Smooth muscle cell (in vitro differentiated cells): ENCODE results near the gene ZFP36. TPM values are rescaled to one million over a fixed set of nuclear protein-coding genes. Genes with fewer than 3 reads are reported as not detected.

ENCODE experiments used
- DNase-seq: peaks from one replicate; lab custom pipeline; 2025; ENCODE audit not compliant: unreplicated experiment; lab: John Stamatoyannopoulos, UW
- H2AFZ ChIP-seq: fragments of 200-600 bp; sonication (generic); 2 replicates; pipeline ENCODE4 v1.6.0; 2016; ENCODE audit warnings: antibody characterized with exemption, low read depth, mild to moderate bottlenecking
- H3F3A ChIP-seq: fragments of 200-600 bp; sonication (generic); 2 replicates; pipeline ENCODE4 v1.6.0; 2017; ENCODE audit warnings: antibody characterized with exemption, low read depth
- H3K27ac ChIP-seq: fragments of 200-600 bp; sonication (generic); 2 replicates; pipeline ENCODE4 v1.5.1; 2016; ENCODE audit warnings: low read depth, mild to moderate bottlenecking
- H3K27me3 ChIP-seq: fragments of 200-600 bp; sonication (generic); 2 replicates; pipeline ENCODE4 v1.6.1; 2016; ENCODE audit warnings: low read depth, mild to moderate bottlenecking
- H3K36me3 ChIP-seq: fragments of 200-600 bp; sonication (generic); 2 replicates; pipeline ENCODE4 v1.5.1; 2016; ENCODE audit warnings: low read depth
- H3K4me1 ChIP-seq: fragments of 200-600 bp; sonication (generic); 2 replicates; pipeline ENCODE4 v1.5.1; 2016; ENCODE audit warnings: low read depth
- H3K4me2 ChIP-seq: fragments of 200-600 bp; sonication (generic); 2 replicates; pipeline ENCODE4 v1.6.0; 2016; ENCODE audit warnings: mild to moderate bottlenecking
- H3K4me3 ChIP-seq: fragments of 200-600 bp; sonication (generic); 2 replicates; pipeline ENCODE4 v1.5.1; 2016; ENCODE audit warnings: mild to moderate bottlenecking
- H3K79me2 ChIP-seq: fragments of 200-600 bp; sonication (generic); 2 replicates; pipeline ENCODE4 v1.6.0; 2016; ENCODE audit warnings: low read depth, mild to moderate bottlenecking
- H3K9ac ChIP-seq: fragments of 200-600 bp; sonication (generic); 2 replicates; pipeline ENCODE4 v1.6.0; 2016; ENCODE audit warnings: low read depth
- H3K9me3 ChIP-seq: fragments of 200-600 bp; sonication (generic); replicated peaks from 2 replicates; pipeline ENCODE4 v1.5.1; 2016; ENCODE audit warnings: low read depth
- H4K20me1 ChIP-seq: fragments of 200-600 bp; sonication (generic); 2 replicates; pipeline ENCODE4 v1.6.0; 2016; ENCODE audit warnings: low read depth
- CTCF ChIP-seq: fragments of 200-600 bp; sonication (generic); IDR thresholded peaks from 2 replicates; pipeline ENCODE4 v1.5.1; 2017; ENCODE audit warnings: borderline replicate concordance, mild to moderate bottlenecking, antibody characterized with exemption; ENCODE audit not compliant: insufficient read depth, poor library complexity, severe bottlenecking
- WGBS: methylation state at CpG from one replicate; pipeline ENCODE4 v1.1.7; 2016; ENCODE audit warnings: low lambda C conversion rate; 5-methylcytosine and 5-hydroxymethylcytosine counted together
- polyA plus RNA-seq: library from polyadenylated mRNA; unstranded; fragments of >200 nt; fragmentation: Nextera tagmentation; extraction: Ambion mirVana; gene quantifications from 2 replicates; pipeline ENCODE4 v1.2.1, GENCODE V29; 2016
- total RNA-seq: library from RNA; depleted of rRNA; stranded (reverse); fragments of >200 nt; gene quantifications from 2 replicates; pipeline ENCODE4 v1.2.3, GENCODE V29; 2014

The ZFP36 gene
- total and polyA plus RNA-seq, 2 experiments from 2014 or later, result 44.7 to 281 TPM

- TF ChIP-seq CTCF, result no peak
- Histone ChIP-seq H3F3A (peaks cover 13% of the 10 kb centered on the region), H3K9ac (no peak overlapping the region), H4K20me1 (no peaks in the 10 kb centered on the region), H2AFZ (no peak overlapping the region), H3K79me2 (peaks cover 2% of the 10 kb centered on the region), H3K9me3 (no peaks in the 10 kb centered on the region), H3K4me1 (peaks cover 3% of the 10 kb centered on the region), H3K4me2 (no peak overlapping the region), H3K27me3 (no peaks in the 10 kb centered on the region), H3K27ac (no peak overlapping the region), H3K36me3 (peaks cover 3% of the 10 kb centered on the region), H3K4me3 (no peak overlapping the region)
- WGBS, result 85% methylated on average over 9 of the region's 9 CpGs
- no peak for DNase-seq
These were observed 21.6 kb upstream of the ZFP36 start for GRCh38 chr19:39384839-39385568.

- Histone ChIP-seq H3K27me3 (no peaks in the 10 kb centered on the region), H3K36me3 (peaks cover 3% of the 10 kb centered on the region), H3K27ac (no peak overlapping the region), H3K4me3 (no peak overlapping the region), H4K20me1 (no peaks in the 10 kb centered on the region), H3K4me1 (peaks cover 6% of the 10 kb centered on the region), H3F3A (peaks cover 13% of the 10 kb centered on the region), H2AFZ (no peak overlapping the region), H3K4me2 (no peak overlapping the region), H3K9me3 (no peaks in the 10 kb centered on the region), H3K9ac (no peak overlapping the region), H3K79me2 (peaks cover 7% of the 10 kb centered on the region)
- TF ChIP-seq CTCF, result no peak
- DNase-seq, result no peak
- WGBS, result 95% methylated on average over 20 of the region's 20 CpGs
These were observed 20.8 kb upstream of the ZFP36 start for GRCh38 chr19:39385629-39386411.

- DNase-seq, result no peak
- Histone ChIP-seq H3K27ac (no peak overlapping the region), H3K9ac (no peak overlapping the region), H2AFZ (no peak overlapping the region), H3K4me1 (peaks cover 6% of the 10 kb centered on the region), H3K36me3 (peaks cover 3% of the 10 kb centered on the region), H3F3A (peaks cover 13% of the 10 kb centered on the region), H3K4me2 (no peak overlapping the region), H3K4me3 (no peak overlapping the region), H4K20me1 (no peaks in the 10 kb centered on the region), H3K79me2 (peaks cover 9% of the 10 kb centered on the region), H3K9me3 (no peaks in the 10 kb centered on the region), H3K27me3 (no peaks in the 10 kb centered on the region)
- 95% methylated on average over 7 of the region's 7 CpGs for WGBS
- TF ChIP-seq CTCF, result no peak
These were observed 20.1 kb upstream of the ZFP36 start for GRCh38 chr19:39386557-39386956.
